ENCODE results near the gene MEAK7. TPM values are rescaled to one million over a fixed set of nuclear protein-coding genes. Genes with fewer than 3 reads are reported as not detected.

Gene MEAK7
- total RNA-seq, 1 donor from 2014 or later = 28.1 TPM

DNA sequence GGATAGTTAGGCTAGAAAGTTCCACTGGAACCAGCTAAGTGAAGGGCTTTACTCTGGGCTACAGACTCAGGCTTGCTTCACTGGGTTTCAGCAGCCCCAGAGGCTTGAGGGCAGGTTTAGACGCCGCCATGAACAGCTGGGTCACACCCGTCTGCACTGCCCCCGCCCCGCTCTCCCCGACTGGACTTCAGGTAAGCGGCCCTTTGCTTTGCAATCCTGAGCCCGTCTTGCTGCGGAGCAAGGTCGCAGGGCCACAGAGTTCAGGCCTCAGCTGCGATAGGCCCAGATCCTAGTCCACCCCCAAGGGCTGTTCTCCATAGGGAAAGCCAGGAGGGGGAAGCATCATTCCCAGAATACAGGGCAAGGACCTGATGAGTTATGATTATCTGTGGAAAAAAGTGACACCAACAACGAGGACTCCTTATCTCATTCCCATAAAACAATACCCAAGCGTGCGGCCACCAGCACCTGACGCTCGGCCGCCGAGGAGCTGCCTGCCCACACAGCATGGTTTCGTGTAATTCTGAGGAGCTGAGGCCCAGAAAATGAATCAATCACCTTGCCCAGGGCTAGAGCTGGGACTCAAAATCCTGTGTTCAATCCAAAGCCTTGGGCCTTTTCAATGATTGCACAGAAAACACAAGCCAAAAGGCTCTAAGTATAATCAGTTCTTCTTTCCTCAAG is 20.4 kb downstream of the MEAK7 start:
- TF ChIP-seq, protein P1, sequence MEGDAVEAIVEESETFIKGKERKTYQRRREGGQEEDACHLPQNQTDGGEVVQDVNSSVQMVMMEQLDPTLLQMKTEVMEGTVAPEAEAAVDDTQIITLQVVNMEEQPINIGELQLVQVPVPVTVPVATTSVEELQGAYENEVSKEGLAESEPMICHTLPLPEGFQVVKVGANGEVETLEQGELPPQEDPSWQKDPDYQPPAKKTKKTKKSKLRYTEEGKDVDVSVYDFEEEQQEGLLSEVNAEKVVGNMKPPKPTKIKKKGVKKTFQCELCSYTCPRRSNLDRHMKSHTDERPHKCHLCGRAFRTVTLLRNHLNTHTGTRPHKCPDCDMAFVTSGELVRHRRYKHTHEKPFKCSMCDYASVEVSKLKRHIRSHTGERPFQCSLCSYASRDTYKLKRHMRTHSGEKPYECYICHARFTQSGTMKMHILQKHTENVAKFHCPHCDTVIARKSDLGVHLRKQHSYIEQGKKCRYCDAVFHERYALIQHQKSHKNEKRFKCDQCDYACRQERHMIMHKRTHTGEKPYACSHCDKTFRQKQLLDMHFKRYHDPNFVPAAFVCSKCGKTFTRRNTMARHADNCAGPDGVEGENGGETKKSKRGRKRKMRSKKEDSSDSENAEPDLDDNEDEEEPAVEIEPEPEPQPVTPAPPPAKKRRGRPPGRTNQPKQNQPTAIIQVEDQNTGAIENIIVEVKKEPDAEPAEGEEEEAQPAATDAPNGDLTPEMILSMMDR (IDR thresholded peaks at IDR 0.05) = no peak
- Mint-ChIP-seq H3K27ac (ENCODE audit: unreplicated experiment) (no peak overlapping the region), H3K4me3 (ENCODE audit: unreplicated experiment) (no peak overlapping the region), H3K9me3 (ENCODE audit: unreplicated experiment) (no peaks in the 10 kb centered on the region), H3K36me3 (ENCODE audit: unreplicated experiment) (peaks cover 16% of the 10 kb centered on the region), H3K4me1 (ENCODE audit: unreplicated experiment) (peaks cover 16% of the 10 kb centered on the region), H3K27me3 (ENCODE audit: unreplicated experiment) (no peaks in the 10 kb centered on the region)
- peak; percentile 71 for DNase-seq (ENCODE audit: extremely low spot score, unreplicated experiment)

- Mint-ChIP-seq H3K36me3 (ENCODE audit: unreplicated experiment) (peaks cover 14% of the 10 kb centered on the region), H3K4me3 (ENCODE audit: unreplicated experiment) (no peak overlapping the region), H3K9me3 (ENCODE audit: unreplicated experiment) (no peaks in the 10 kb centered on the region), H3K27ac (ENCODE audit: unreplicated experiment) (no peak overlapping the region), H3K27me3 (ENCODE audit: unreplicated experiment) (no peaks in the 10 kb centered on the region), H3K4me1 (ENCODE audit: unreplicated experiment) (peaks cover 18% of the 10 kb centered on the region)
- DNase-seq (ENCODE audit: extremely low spot score, unreplicated experiment) = peak; percentile 78
- TF ChIP-seq, protein P1 (IDR thresholded peaks at IDR 0.05) = no peak
These were observed 21.2 kb downstream of the MEAK7 start for GRCh38 chr16:84482951-84483881.

DNA sequence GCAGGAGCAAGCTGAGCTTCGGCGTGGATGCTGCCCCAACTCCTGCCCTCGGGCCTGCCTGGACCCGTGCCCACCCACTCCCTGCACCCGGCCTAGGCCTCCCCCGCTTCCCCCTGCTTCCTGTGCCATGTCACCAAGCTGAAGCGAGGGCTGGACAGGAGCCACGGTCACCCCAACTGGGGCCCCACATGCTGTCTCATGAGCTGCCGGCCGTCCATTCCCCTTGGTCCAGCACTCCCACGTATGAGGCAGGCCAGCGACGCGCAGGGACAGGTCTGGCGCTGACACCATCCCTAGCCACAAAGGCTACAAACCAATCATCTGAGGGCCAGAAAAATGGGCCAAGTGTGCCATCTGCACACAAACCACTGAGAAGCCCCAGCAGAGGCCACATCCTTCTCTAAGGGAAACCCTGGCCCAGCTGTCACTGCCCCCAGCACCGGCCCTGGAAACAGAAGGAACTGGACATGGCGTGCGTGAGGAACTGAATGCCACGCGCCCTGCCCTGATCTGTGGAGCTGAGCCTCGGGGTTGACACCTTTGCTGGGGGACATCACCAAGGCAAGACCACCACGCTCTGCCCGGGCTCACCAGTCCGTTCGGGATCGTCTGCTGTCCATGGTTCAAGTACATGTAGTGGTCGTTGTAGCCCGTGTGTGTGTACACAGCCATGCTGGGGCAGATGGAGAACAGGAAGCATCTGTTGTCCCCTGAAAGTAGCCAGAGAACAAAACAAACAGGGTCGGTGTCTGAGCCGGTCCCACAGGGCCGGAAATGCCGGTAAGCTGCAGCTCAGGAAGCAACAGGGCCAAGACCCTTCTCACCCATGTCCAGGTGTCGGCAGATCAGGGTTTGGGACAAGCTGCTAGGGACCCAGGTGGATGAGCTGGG is 22.2 kb downstream of the MEAK7 start:
- Mint-ChIP-seq H3K27ac (ENCODE audit: unreplicated experiment) (peak overlapping the region; percentile 34), H3K4me1 (ENCODE audit: unreplicated experiment) (peaks cover 18% of the 10 kb centered on the region), H3K27me3 (ENCODE audit: unreplicated experiment) (no peaks in the 10 kb centered on the region), H3K36me3 (ENCODE audit: unreplicated experiment) (peaks cover 12% of the 10 kb centered on the region), H3K9me3 (ENCODE audit: unreplicated experiment) (no peaks in the 10 kb centered on the region), H3K4me3 (ENCODE audit: unreplicated experiment) (no peak overlapping the region)
- TF ChIP-seq, protein P1 (IDR thresholded peaks at IDR 0.05) = no peak
- peak; percentile 89 for DNase-seq (ENCODE audit: extremely low spot score, unreplicated experiment)

- Mint-ChIP-seq H3K27ac (ENCODE audit: unreplicated experiment) (no peak overlapping the region), H3K4me3 (ENCODE audit: unreplicated experiment) (no peak overlapping the region), H3K36me3 (ENCODE audit: unreplicated experiment) (peaks cover 10% of the 10 kb centered on the region), H3K9me3 (ENCODE audit: unreplicated experiment) (no peaks in the 10 kb centered on the region), H3K27me3 (ENCODE audit: unreplicated experiment) (no peaks in the 10 kb centered on the region), H3K4me1 (ENCODE audit: unreplicated experiment) (peaks cover 18% of the 10 kb centered on the region)
- DNase-seq (ENCODE audit: extremely low spot score, unreplicated experiment) = peak; percentile 83
- TF ChIP-seq, protein P1 (IDR thresholded peaks at IDR 0.05) = no peak
These were observed 23.3 kb downstream of the MEAK7 start for GRCh38 chr16:84481051-84481735.
